ENCODE results near the gene CHAD.

GRCh38 chr17:50430821-50431618, 37.7 kb downstream of the CHAD start:
- TF ChIP-seq EZH2 (IDR thresholded peaks at IDR 0.05; ENCODE audit: borderline replicate concordance, low read length), result no peak
- TF ChIP-seq, protein P1, sequence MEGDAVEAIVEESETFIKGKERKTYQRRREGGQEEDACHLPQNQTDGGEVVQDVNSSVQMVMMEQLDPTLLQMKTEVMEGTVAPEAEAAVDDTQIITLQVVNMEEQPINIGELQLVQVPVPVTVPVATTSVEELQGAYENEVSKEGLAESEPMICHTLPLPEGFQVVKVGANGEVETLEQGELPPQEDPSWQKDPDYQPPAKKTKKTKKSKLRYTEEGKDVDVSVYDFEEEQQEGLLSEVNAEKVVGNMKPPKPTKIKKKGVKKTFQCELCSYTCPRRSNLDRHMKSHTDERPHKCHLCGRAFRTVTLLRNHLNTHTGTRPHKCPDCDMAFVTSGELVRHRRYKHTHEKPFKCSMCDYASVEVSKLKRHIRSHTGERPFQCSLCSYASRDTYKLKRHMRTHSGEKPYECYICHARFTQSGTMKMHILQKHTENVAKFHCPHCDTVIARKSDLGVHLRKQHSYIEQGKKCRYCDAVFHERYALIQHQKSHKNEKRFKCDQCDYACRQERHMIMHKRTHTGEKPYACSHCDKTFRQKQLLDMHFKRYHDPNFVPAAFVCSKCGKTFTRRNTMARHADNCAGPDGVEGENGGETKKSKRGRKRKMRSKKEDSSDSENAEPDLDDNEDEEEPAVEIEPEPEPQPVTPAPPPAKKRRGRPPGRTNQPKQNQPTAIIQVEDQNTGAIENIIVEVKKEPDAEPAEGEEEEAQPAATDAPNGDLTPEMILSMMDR (conservative IDR thresholded peaks at IDR 0.05 in 1 of 2, IDR thresholded peaks at IDR 0.05 in 1 of 2; ENCODE audit: extremely low read depth in 1 of 2, insufficient read depth in 1 of 2, low read depth in 1 of 2, low read length in 2 of 2), result no peak
